Muscle of leg (tissue), 11 donors: Measurements from ENCODE around the gene IGLL5. TPM values are rescaled to one million over a fixed set of nuclear protein-coding genes. Genes with fewer than 3 reads are reported as not detected.
"Not testable (repeated sequence)": the region's sequence is repeated elsewhere in the genome, so short reads cannot be mapped to it uniquely, and the experiment has no call there.

Source experiments
- DNase-seq: peaks from one replicate; pipeline ENCODE4 v3.0.0; 2013
- H3K27ac ChIP-seq: one replicate; pipeline ENCODE4 v1.5.1; 2013; ENCODE audit warnings: mild to moderate bottlenecking, low read length, control low read depth
- H3K27me3 ChIP-seq: one replicate; pipeline ENCODE4 v1.6.1; 2013; ENCODE audit warnings: low read length; ENCODE audit not compliant: control insufficient read depth, insufficient read depth
- H3K36me3 ChIP-seq: one replicate; pipeline ENCODE4 v1.6.1; 2013; ENCODE audit warnings: low read length; ENCODE audit not compliant: control insufficient read depth, insufficient read depth
- H3K4me1 ChIP-seq: one replicate; pipeline ENCODE4 v1.6.1; 2013; ENCODE audit warnings: low read length; ENCODE audit not compliant: control insufficient read depth, insufficient read depth
- H3K4me3 ChIP-seq: one replicate; pipeline ENCODE4 v1.5.1; 2013; ENCODE audit warnings: low read length, control low read depth
- H3K9me3 ChIP-seq: replicated peaks from 2 replicates; pipeline ENCODE4 v1.6.1; 2013; ENCODE audit warnings: low read depth, low read length; ENCODE audit not compliant: control insufficient read depth
- WGBS: methylation state at CpG from one replicate; pipeline ENCODE4 v1.1.5; 2013; ENCODE audit warnings: missing lambda C conversion rate; ENCODE audit not compliant: insufficient coverage; 5-methylcytosine and 5-hydroxymethylcytosine counted together
- polyA plus RNA-seq, 8 donors: library from polyadenylated mRNA; unstranded; fragments of 120-200 nt; gene quantifications; one replicate each; pipeline versions ENCODE4 v1.2.1 to v1.2.3, GENCODE V29; 2013; ENCODE audit warnings: inconsistent platforms in 1 of 8, low replicate concordance in 1 of 8; ENCODE audit not compliant: insufficient read length in 8 of 8, insufficient read depth in 1 of 8
- total RNA-seq: library from RNA; stranded (reverse); fragments of 120-200 nt; gene quantifications from one replicate; pipeline ENCODE4 v1.2.4, GENCODE V29; 2013

The IGLL5 gene
- total and polyA plus RNA-seq, 9 donors: 0.13 to 0.57 (median 0.30) TPM; not detected in 4

DNA sequence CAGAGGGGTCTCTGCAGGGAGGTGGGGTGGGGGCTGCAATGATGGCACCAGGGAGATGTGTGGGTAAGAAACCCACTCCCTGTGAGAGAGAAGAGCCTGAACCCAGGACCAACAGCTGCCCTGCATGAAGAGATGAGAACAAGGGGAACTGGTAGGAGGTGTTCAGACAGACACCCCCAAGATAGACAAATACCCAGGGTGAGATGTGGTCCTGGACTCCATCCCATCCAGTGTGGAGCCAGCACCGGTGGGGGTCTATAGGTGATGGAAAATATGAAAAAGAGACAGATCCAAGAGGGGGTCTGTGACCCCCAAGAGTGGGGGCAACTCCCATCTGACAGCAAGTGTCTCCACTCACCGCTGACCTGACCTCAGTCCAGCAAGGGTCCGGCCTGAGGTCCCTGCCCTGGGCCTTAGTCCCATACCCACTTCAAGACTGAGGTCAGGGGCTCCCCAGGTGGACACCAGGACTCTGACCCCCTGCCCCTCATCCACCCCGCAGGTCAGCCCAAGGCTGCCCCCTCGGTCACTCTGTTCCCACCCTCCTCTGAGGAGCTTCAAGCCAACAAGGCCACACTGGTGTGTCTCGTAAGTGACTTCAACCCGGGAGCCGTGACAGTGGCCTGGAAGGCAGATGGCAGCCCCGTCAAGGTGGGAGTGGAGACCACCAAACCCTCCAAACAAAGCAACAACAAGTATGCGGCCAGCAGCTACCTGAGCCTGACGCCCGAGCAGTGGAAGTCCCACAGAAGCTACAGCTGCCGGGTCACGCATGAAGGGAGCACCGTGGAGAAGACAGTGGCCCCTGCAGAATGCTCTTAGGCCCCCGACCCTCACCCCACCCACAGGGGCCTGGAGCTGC lies 34.7 kb downstream of the IGLL5 start:
- DNase-seq, H3K4me1 ChIP-seq, H3K9me3 ChIP-seq, H3K4me3 ChIP-seq, H3K27me3 ChIP-seq, H3K36me3 ChIP-seq, H3K27ac ChIP-seq: not testable (repeated sequence)
- WGBS: 76% methylated on average over 3 of the region's 16 CpGs

DNA sequence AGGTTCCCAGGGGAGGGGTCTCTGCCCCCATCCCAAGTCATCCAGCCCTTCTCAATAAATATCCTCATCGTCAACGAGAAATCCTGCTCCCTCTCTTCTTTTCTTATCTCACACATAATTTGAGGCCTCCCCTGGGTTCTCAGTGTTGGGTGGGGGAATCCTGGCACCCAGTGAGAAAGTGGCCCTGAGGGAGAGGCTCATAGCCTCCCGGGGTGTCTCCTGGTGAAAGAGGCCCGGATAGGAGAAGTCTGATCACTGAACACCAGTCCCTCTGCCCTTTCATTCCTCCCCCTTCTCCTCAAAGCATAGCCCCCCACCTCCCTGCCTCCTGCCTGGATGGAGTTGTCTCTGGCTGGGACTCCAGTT lies 35.3 kb downstream of the IGLL5 start:
- no peaks in the 10 kb centered on the region for H3K36me3 ChIP-seq
- H3K27ac ChIP-seq: no peak overlapping the region
- no peak for DNase-seq
- H3K27me3 ChIP-seq: peaks cover 9% of the 10 kb centered on the region
- H3K4me3 ChIP-seq: no peak overlapping the region
- H3K9me3 ChIP-seq: no peaks in the 10 kb centered on the region
- no CpG with 5 or more reads among the region's 4 CpGs for WGBS
- H3K4me1 ChIP-seq: no peaks in the 10 kb centered on the region

DNA sequence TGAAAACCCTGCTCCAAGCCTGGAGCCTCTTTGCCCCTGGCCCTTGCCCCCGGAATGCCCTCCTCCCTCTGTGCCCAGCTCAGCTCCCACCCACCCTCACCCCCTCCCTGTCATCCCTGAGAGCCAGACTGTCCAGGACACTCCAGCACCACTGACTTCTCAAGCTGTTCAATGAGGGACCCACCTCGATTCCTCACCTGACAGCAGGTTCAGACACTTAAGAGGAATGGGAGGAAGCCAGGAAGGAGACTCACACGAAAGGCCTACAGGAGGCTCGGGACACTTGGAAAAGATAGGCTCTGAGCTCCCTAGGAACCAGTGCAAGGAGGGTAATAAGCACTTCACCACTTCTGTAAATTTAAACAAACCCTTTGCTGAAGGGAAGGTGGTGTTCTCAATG lies 35.8 kb downstream of the IGLL5 start:
- peaks cover 4% of the 10 kb centered on the region for H3K4me1 ChIP-seq
- DNase-seq: no peak
- H3K27me3 ChIP-seq: peaks cover 9% of the 10 kb centered on the region
- no peaks in the 10 kb centered on the region for H3K36me3 ChIP-seq
- no peak overlapping the region for H3K27ac ChIP-seq
- WGBS: 100% methylated on average over 1 of the region's 4 CpGs
- H3K9me3 ChIP-seq: no peaks in the 10 kb centered on the region
- H3K4me3 ChIP-seq: no peak overlapping the region

DNA sequence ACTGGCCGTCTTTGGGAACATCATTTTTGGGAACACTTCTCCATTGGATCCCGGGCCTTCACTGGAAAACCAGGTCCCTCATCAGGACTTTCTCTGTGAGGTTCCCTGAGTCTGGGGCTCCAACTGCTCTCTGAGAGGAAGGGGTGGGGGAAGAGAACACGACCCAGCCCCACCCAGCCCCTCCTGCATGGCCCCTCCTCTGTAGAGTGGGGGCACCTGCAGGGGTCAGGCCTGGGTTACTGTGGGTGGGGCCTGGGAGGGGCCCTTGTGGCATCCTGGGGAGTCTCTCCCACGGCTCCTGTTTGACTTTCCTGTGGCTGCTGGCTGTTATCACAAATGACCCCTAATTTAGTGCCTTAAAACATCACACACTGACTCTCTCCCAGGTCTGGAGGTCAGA lies 36.3 kb downstream of the IGLL5 start:
- no CpG with 5 or more reads among the region's 4 CpGs for WGBS
- no peak for DNase-seq

DNA sequence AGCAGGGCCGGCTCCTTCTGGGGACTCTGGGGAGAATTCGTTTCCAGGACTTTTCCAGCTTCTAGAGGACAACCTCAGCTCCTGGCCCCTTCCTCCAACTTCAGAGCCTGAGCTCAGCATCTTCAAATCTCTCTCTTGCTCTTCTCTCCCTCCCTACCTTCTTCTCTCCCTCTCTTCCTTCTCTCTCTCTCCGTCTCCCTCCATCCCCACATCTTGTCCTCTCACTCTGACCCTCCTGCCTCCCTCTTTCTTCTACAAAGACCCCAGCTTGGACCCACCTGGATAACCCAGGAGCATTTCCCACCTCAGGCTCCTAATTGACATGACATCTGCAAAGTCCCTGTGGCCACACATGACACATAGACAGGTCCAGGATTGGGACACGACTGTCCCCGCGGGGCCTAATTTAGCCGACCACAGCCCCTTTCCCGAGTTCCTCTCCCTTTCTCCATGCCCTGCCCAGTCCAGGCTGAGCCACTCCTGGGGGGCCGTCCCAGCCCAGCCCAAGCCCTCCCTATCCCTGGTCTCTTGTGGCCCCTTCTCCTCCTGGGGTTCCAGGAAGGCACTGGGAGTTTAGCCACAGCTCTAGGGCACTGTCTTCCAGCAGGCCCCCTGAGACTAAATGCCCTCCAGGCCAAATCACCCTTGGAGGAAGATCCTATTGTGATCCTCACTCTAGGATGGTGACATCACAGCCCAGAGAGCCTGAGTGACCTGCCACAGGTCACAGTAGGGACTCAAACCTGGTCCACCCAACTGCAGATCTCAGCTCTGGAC lies 36.9 kb downstream of the IGLL5 start:
- DNase-seq: no peak
- WGBS: 80% methylated on average over 9 of the region's 9 CpGs

More for the DNA sequence above, 36.3 kb downstream of the IGLL5 start:
- Histone ChIP-seq H3K27me3 (peaks cover 8% of the 10 kb centered on the region), H3K36me3 (no peaks in the 10 kb centered on the region), H3K4me1 (peaks cover 9% of the 10 kb centered on the region), H3K27ac (no peak overlapping the region), H3K9me3 (no peaks in the 10 kb centered on the region), H3K4me3 (no peak overlapping the region)

DNA sequence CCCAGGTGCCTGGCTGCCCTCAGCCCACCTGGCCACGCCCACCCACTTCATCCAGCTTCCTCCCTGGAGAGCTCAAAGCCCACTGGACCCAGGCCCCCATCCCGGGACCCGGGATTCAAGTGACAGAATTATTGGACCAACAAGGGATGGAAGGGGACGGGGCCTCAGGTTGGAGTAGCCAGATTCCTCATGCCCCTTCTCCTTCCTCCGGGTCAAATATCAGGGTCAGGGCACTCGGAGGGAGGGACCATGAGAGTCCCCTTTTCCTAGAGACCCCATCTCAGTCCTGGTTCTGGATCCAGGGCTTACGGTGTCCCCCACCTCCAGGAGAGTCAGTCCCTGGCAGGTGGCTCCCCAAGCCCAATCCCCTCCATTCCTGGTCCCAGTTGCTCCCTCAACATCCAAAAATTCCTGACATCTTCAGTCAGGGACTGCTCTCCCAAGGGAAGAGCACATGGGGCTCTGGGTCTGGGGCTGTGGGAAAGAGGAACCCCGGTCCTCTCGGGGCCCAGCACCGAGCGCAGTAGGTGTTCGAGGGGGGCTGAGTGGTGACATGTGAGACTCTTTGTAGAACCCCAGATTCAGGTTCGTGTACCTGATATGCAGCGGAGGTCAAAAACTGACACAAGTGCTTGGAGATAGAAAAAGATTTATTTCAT lies 37.7 kb downstream of the IGLL5 start:
- DNase-seq: no peak
- no peak overlapping the region for H3K27ac ChIP-seq
- 78% methylated on average over 8 of the region's 14 CpGs for WGBS
- H3K9me3 ChIP-seq: no peaks in the 10 kb centered on the region
- peaks cover 8% of the 10 kb centered on the region for H3K27me3 ChIP-seq
- no peak overlapping the region for H3K4me3 ChIP-seq
- no peaks in the 10 kb centered on the region for H3K36me3 ChIP-seq
- H3K4me1 ChIP-seq: peaks cover 12% of the 10 kb centered on the region

More for the DNA sequence above, 36.9 kb downstream of the IGLL5 start:
- Histone ChIP-seq H3K27ac (no peak overlapping the region), H3K4me1 (peaks cover 12% of the 10 kb centered on the region), H3K4me3 (no peak overlapping the region), H3K36me3 (no peaks in the 10 kb centered on the region), H3K27me3 (peaks cover 8% of the 10 kb centered on the region), H3K9me3 (no peaks in the 10 kb centered on the region)

DNA sequence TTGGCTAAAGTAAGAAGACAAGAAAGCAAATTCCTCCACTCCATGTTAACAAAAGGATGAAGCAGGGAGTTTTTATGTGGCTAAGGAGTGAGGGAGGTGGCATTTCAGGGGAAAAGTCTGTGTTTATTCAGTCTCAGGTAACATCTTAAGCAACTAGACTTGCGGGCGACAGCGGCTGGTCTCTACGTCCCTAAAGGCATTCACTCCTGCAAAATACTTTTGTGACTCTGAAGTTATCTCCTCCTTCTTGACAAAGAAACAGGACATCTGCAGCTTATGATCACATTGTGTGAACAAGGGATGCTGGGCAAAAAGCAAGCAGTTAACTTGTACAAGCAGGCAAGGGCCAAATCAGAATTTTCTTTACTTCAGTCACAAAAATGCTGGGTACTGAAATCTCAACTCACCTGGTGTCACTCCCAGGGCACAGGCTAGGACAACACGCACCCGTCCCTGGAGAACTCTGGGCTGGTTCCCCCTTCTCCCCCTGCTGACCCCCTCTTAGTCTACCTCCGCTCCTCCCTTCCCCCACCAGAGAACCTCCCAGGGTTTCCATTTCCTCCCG lies 38.3 kb downstream of the IGLL5 start:
- peaks cover 12% of the 10 kb centered on the region for H3K4me1 ChIP-seq
- no peak overlapping the region for H3K27ac ChIP-seq
- 14% methylated on average over 2 of the region's 8 CpGs for WGBS
- peaks cover 8% of the 10 kb centered on the region for H3K27me3 ChIP-seq
- H3K4me3 ChIP-seq: no peak overlapping the region
- DNase-seq: no peak
- H3K9me3 ChIP-seq: no peaks in the 10 kb centered on the region
- H3K36me3 ChIP-seq: no peaks in the 10 kb centered on the region

DNA sequence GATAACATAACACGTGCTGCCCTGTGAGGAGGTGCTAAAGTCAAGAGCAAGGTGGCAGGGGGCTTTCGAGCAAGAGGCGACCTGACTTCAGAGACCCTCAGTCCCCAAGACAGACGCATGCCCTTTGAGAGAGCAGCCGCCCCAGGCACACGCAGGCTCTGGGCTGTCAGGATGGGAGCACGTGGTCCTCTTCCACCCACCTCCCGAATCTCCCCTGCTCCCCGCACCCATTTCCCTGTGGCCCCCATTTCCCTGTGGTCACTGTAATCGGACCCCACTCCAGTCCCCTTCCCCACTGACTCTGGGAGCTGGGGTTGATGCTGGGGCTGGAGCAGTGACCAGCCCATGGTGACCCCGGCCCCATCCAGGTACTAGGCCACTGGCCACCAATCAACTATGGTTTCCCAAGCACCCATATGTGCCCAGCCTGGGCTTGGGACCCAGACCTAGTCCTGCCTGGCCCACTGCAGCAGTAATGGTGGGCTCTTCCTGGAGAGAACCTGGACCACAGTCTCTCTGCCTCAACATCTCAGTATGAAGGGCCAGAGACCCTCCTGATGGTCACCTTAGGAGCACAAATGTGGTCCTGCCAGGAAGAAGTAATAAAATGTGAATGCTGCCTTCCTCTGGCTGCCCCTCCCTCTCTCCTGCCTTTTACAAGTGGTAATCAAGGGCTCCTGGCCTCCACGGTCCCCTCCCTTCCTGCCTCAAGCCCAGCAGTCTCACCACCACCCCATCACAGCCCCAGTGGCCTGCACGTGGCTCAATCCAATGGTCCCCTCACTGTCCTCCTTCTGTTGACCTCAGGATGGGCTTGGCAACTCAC lies 39.0 kb downstream of the IGLL5 start:
- H3K27ac ChIP-seq: no peak overlapping the region
- whole genome bisulfite sequencing: 55% methylated on average over 9 of the region's 13 CpGs
- peaks cover 12% of the 10 kb centered on the region for H3K4me1 ChIP-seq
- peaks cover 8% of the 10 kb centered on the region for H3K27me3 ChIP-seq
- DNase-seq: no peak
- H3K9me3 ChIP-seq: no peaks in the 10 kb centered on the region
- H3K36me3 ChIP-seq: no peaks in the 10 kb centered on the region
- H3K4me3 ChIP-seq: no peak overlapping the region

DNA sequence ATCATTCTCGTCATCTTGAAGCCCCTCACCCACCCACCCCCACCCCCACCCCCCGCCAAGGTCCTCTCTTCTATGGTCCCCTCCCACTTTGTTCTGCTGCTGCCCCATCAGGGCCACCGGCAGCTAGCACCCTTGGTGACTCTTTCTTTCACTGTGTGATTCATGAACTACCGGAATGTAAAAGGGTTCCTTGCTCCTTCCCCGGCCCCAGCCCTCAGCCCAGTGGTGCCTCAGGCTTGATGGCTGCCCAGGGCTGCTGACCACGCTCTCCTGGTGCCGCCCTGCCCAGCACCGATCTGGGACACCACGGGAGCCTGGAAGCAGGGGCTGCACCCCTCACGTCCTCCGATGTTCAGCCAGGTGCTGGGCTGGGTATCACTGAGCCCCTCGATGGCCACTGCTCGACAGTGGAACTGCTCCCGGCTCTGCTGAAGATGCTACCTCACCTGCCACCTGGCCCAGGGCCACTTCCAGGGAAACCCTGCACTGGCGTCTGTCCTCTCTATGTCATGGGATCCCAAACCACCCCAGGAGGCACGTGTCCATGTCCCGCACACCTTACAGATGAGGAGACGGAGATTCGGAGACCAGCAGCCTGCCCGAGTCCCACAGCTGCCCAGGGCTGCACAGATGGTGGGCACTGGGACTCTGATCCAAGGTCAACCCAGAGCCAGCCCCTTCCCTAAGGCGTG lies 39.7 kb downstream of the IGLL5 start:
- 87% methylated on average over 19 of the region's 21 CpGs for WGBS
- Histone ChIP-seq H3K36me3 (no peaks in the 10 kb centered on the region), H3K9me3 (no peaks in the 10 kb centered on the region), H3K27me3 (peaks cover 8% of the 10 kb centered on the region), H3K4me3 (no peak overlapping the region), H3K27ac (no peak overlapping the region), H3K4me1 (peaks cover 18% of the 10 kb centered on the region)
- no peak for DNase-seq
